Glutamatergic neuron (in vitro differentiated cells): ENCODE data around the gene PNMA8C. TPM values are rescaled to one million over a fixed set of nuclear protein-coding genes. Genes with fewer than 3 reads are reported as not detected.
"Not testable (repeated sequence)": the region's sequence is repeated elsewhere in the genome, so short reads cannot be mapped to it uniquely, and the experiment has no call there.

Experiments used
- DNase-seq: peaks from one replicate; pipeline ENCODE4 v3.0.0; 2022
- H3K27ac Mint-ChIP-seq: one replicate; pipeline ENCODE4 v1.8.0; 2020; ENCODE audit warnings: mild to moderate bottlenecking, mixed read lengths, inconsistent platforms; ENCODE audit not compliant: unreplicated experiment
- H3K27me3 Mint-ChIP-seq: one replicate; pipeline ENCODE4 v1.8.0; 2020; ENCODE audit warnings: mild to moderate bottlenecking, moderate library complexity, mixed read lengths, inconsistent platforms; ENCODE audit not compliant: unreplicated experiment
- H3K36me3 Mint-ChIP-seq: one replicate; pipeline ENCODE4 v1.8.0; 2020; ENCODE audit warnings: mild to moderate bottlenecking, mixed read lengths, inconsistent platforms; ENCODE audit not compliant: unreplicated experiment
- H3K4me1 Mint-ChIP-seq: one replicate; pipeline ENCODE4 v1.8.0; 2020; ENCODE audit warnings: mild to moderate bottlenecking, low read depth, mixed read lengths, inconsistent platforms; ENCODE audit not compliant: unreplicated experiment
- H3K4me3 Mint-ChIP-seq: one replicate; pipeline ENCODE4 v1.8.0; 2020; ENCODE audit warnings: mild to moderate bottlenecking, mixed read lengths, inconsistent platforms; ENCODE audit not compliant: unreplicated experiment
- H3K9me3 Mint-ChIP-seq: one replicate; pipeline ENCODE4 v1.8.0; 2020; ENCODE audit warnings: mild to moderate bottlenecking, moderate library complexity, mixed read lengths, inconsistent platforms; ENCODE audit not compliant: unreplicated experiment
- total RNA-seq: library from RNA; stranded (reverse); fragmentation: NEBNext Ultra II Directional; extraction: Animal tissue kit (Norgen Biotek cat#: 25700); gene quantifications from one replicate; pipeline ENCODE4 v1.2.1, GENCODE V29; 2021; ENCODE audit not compliant: unreplicated experiment
- TF ChIP-seq, protein P1 (sequence below): fragments of 200-600 bp; sonication (generic); IDR thresholded peaks from one replicate; pipeline ENCODE4 v1.5.0; 2021; ENCODE audit not compliant: partially characterized antibody, unreplicated experiment

The PNMA8C gene
- total RNA-seq, 1 donor from 2014 or later: 5.3 TPM

DNA sequence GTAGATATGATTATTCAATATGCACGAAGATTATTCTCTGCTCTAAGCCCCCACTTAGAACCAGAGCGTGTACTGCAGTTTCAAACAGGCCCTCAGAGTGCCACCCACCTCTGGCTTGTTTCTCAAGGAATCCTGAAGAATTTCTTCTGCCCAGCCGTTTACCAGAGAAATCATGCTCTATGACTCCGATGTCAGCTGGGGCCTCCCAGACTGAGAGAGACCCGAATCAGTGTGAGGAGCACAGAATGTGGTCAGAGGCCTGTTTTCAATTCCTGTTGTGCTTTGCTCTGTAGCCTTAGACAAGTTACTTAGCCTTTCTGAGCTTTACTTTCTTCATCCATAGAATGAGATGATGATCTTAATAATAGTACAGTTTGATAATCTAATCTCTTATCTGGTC is 5.5 kb downstream of the PNMA8C start:
- peaks cover 5% of the 10 kb centered on the region for H3K27me3 Mint-ChIP-seq
- H3K27ac Mint-ChIP-seq: no peak overlapping the region
- no peaks in the 10 kb centered on the region for H3K36me3 Mint-ChIP-seq
- H3K9me3 Mint-ChIP-seq: peaks cover 3% of the 10 kb centered on the region
- TF ChIP-seq, protein P1, sequence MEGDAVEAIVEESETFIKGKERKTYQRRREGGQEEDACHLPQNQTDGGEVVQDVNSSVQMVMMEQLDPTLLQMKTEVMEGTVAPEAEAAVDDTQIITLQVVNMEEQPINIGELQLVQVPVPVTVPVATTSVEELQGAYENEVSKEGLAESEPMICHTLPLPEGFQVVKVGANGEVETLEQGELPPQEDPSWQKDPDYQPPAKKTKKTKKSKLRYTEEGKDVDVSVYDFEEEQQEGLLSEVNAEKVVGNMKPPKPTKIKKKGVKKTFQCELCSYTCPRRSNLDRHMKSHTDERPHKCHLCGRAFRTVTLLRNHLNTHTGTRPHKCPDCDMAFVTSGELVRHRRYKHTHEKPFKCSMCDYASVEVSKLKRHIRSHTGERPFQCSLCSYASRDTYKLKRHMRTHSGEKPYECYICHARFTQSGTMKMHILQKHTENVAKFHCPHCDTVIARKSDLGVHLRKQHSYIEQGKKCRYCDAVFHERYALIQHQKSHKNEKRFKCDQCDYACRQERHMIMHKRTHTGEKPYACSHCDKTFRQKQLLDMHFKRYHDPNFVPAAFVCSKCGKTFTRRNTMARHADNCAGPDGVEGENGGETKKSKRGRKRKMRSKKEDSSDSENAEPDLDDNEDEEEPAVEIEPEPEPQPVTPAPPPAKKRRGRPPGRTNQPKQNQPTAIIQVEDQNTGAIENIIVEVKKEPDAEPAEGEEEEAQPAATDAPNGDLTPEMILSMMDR: no peak
- H3K4me3 Mint-ChIP-seq: no peak overlapping the region
- H3K4me1 Mint-ChIP-seq: peaks cover 9% of the 10 kb centered on the region
- no peak for DNase-seq

DNA sequence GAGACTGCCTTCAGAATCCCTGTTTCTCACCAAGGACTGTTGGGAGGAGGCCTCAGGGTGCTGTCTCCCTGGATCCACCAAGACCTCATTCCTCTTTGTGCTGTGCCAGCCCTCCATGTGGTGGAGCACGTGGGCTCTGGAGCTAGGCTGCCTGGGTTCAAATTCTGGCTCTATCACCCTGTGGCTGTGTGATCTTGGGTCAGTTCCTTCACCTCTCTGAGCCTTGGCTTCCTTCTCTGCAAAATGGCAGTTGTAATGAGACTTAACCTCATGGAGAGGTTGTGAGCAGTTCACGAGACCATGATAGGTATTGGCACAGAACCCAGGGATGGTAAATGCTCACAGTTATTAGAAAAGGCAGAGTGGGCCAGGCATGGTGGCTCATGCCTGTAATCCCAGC is 6.4 kb downstream of the PNMA8C start:
- Mint-ChIP-seq H3K27me3 (peaks cover 5% of the 10 kb centered on the region), H3K36me3 (no peaks in the 10 kb centered on the region), H3K4me3 (no peak overlapping the region), H3K27ac (no peak overlapping the region), H3K4me1 (peaks cover 7% of the 10 kb centered on the region), H3K9me3 (peaks cover 2% of the 10 kb centered on the region)
- TF ChIP-seq, protein P1: no peak
- DNase-seq: no peak

DNA sequence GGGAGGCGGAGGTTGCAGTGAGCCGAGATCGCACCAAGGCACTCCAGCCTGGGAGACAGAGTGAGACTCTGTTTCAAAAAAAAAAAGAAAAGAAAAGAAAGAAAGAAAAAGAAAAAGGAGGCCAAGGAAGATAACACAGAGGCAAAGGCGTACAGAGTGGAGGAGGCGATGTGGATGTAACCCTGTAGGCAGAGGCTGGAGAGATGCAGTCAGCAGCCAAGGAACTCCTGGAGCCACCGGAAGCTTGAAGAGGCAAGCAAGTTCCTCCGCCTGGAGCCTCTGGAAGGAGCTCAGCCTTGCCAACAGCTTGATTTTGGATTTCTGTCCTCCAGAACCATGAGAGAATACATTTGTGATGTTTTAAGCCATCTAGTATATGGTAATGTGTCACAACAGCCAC is 8.7 kb downstream of the PNMA8C start:
- Mint-ChIP-seq H3K27ac (no peak overlapping the region), H3K36me3 (no peaks in the 10 kb centered on the region), H3K4me3 (no peak overlapping the region), H3K9me3 (peaks cover 2% of the 10 kb centered on the region), H3K27me3 (peaks cover 3% of the 10 kb centered on the region), H3K4me1 (peaks cover 2% of the 10 kb centered on the region)
- DNase-seq: no peak
- TF ChIP-seq, protein P1: no peak

DNA sequence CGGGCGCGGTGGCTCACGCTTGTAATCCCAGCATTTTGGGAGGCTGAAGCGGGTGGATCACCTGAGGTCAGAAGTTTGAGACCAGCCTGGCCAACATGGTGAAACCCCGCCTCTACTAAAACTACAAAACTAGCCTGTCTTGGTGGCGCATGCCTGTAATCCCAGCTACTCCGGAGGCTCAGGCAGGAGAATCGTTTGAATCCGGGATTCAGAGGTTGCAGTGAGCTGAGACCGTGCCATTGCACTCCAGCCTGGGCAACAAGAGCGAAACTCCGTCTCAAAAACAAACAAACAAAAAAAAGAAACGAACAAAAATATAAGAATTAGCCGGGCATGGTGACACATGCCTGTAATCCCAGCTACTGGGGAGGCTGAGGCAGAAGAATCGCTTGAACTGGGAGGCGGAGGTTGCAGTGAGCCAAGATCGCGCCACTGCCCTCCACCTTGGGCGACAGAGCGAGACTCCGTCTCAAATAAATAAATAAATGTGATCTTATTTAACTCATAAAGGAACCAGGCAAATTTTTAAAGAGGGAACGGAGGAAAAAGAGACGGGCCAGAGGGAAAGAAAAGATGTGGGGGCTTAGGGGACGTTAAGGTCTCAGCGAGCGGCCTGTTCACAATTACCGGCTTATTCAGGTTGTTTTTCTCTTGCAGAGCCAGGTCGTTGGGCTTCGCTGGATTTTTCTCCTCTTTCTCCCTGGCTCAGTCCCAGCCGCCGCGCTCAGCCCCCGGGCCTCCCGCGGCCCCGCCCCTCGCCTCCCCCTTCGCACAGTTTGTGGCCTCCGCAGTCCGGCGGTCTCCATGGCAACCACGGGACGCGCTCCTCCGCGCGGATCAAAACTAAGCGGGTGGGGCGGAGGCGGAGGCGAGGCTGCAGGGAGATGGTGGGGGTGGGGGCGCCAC is 12.7 kb downstream of the PNMA8C start:
- not testable (repeated sequence) for H3K9me3 Mint-ChIP-seq, H3K36me3 Mint-ChIP-seq, H3K27me3 Mint-ChIP-seq, H3K4me1 Mint-ChIP-seq
- H3K4me3 Mint-ChIP-seq: peak overlapping the region; percentile 86
- H3K27ac Mint-ChIP-seq: peak overlapping the region; percentile 33
- DNase-seq: peak; percentile 90

DNA sequence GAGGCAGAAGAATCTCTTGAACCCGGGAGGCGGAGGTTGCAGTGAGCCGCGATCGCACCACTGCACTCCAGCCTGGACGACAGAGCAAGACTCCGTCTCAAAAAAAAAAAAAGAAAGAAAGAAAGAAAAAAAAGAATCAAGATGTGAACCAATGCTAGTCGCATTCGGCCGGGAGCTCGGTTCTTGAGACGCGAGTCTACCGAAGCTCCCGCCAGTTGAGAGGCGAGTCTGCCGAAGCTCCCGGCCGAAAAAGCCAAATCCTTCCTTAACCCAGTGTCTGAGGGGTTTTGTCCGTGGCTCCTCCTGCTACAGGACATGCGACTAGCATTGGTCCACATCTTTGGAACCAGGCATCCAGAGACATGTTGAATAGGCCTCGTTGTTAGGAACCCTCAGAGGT is 13.8 kb downstream of the PNMA8C start:
- not testable (repeated sequence) for H3K4me3 Mint-ChIP-seq, H3K27me3 Mint-ChIP-seq, H3K36me3 Mint-ChIP-seq, H3K9me3 Mint-ChIP-seq, H3K27ac Mint-ChIP-seq, H3K4me1 Mint-ChIP-seq, DNase-seq
